K562 (cell line): ENCODE results near the gene NFATC3. TPM values are rescaled to one million over a fixed set of nuclear protein-coding genes. Genes with fewer than 3 reads are reported as not detected.

ENCODE experiments used
- CHD7 ChIP-seq: fragments of 200-600 bp; sonication (generic); IDR thresholded peaks from one replicate; pipeline ENCODE4 v1.6.1; 2012; ENCODE audit warnings: mild to moderate bottlenecking, low read depth, low read length, inconsistent platforms
- CREM ChIP-seq: IDR thresholded peaks from 2 replicates; pipeline ENCODE4 v1.6.1; 2014; ENCODE audit warnings: antibody characterized with exemption, low read depth
- HOXB6 ChIP-seq: fragments of 250-450 bp; sonication (Bioruptor Pico); IDR thresholded peaks from 2 replicates; pipeline ENCODE4 v1.5.1; 2022; ENCODE audit warnings: mild to moderate bottlenecking, borderline replicate concordance
- IFI16 ChIP-seq: fragments of 250-450 bp; sonication (Bioruptor Pico); IDR thresholded peaks from 2 replicates; pipeline ENCODE4 v2.1.2; 2022; ENCODE audit warnings: mild to moderate bottlenecking, inconsistent platforms
- NBN ChIP-seq: fragments of 450-650 bp; IDR thresholded peaks from 2 replicates; pipeline ENCODE4 v1.6.1; 2016; ENCODE audit warnings: low read depth, mild to moderate bottlenecking
- POLR2H ChIP-seq: IDR thresholded peaks from 2 replicates; pipeline ENCODE4 v1.6.1; 2016; ENCODE audit warnings: missing genetic modification characterization, low read depth, mild to moderate bottlenecking, control low read depth, missing compliant biosample characterization, moderate library complexity
- RB1 ChIP-seq: fragments of 450-650 bp; IDR thresholded peaks from 2 replicates; pipeline ENCODE4 v1.6.1; 2017; ENCODE audit warnings: low read depth, mild to moderate bottlenecking
- SOX6 ChIP-seq: fragments of 450-650 bp; IDR thresholded peaks from 2 replicates; pipeline ENCODE4 v1.6.1; 2014; ENCODE audit warnings: mild to moderate bottlenecking
- ZC3H11A ChIP-seq: IDR thresholded peaks from 2 replicates; pipeline ENCODE4 v1.6.1; 2012; ENCODE audit warnings: low read depth, low read length, improper control_type of control experiment
- ZNF282 ChIP-seq: sonication (generic); formaldehyde crosslinking; IDR thresholded peaks from 2 replicates; pipeline ENCODE4 v1.8.1; 2023; ENCODE audit warnings: missing genetic modification reagents
- ZNF561 ChIP-seq: fragments of 450-650 bp; formaldehyde crosslinking; conservative IDR thresholded peaks from 2 replicates; pipeline ENCODE4 v1.4.0; 2020; ENCODE audit warnings: mild to moderate bottlenecking, moderate library complexity
- ZNF586 ChIP-seq: fragments of 450-650 bp; formaldehyde crosslinking; conservative IDR thresholded peaks from 2 replicates; pipeline ENCODE4 v1.4.0; 2020; ENCODE audit warnings: mild to moderate bottlenecking, moderate library complexity
- ZNF717 ChIP-seq: fragments of 250-450 bp; sonication (Bioruptor Pico); IDR thresholded peaks from 2 replicates; pipeline ENCODE4 v1.5.0; 2021
- polyA plus RNA-seq, 8 experiments: library from polyadenylated mRNA; depleted of rRNA in 4 of 8; stranded (reverse) in 5 of 8; unstranded in 3 of 8; fragments of >200 nt; fragmentation: Nextera tagmentation in 2 of 8; fragmentation: Illumina TruSeq in 1 of 8; extraction: Ambion mirVana in 2 of 8; extraction: Trizol in 1 of 8; gene quantifications; 2 replicates each; pipeline versions ENCODE4 v1.2.1 to v1.2.3, GENCODE V29; 2011 to 2014; ENCODE audit warnings: inconsistent platforms in 1 of 8, missing spikeins in 1 of 8
- total RNA-seq, 7 experiments: library from RNA; depleted of rRNA in 6 of 7; stranded (reverse); fragments of >200 nt in 6 of 7; fragmentation: Illumina TruSeq in 2 of 7; extraction: Trizol in 2 of 7; gene quantifications; 2 replicates each; pipeline versions ENCODE4 v1.2.1 to v1.2.3, GENCODE V29; 2011 to 2021; ENCODE audit warnings: low replicate concordance in 1 of 7
- TF ChIP-seq, protein P1 (sequence below): fragments of 450-650 bp; IDR thresholded peaks from 2 replicates; pipeline ENCODE4 v1.6.1; 2017; ENCODE audit warnings: mild to moderate bottlenecking, moderate library complexity
- TF ChIP-seq, protein P2 (sequence below): IDR thresholded peaks from 2 replicates; pipeline ENCODE4 v1.6.1; 2011; ENCODE audit not compliant: insufficient read length; ENCODE audit errors: extremely low read depth

Gene NFATC3
- total and polyA plus RNA-seq, 9 of the 15 experiments (the other 6 are each of a cell fraction or from before 2014, with no cell fraction given), result 15.7 to 98.4 (median 59.4) TPM

- TF ChIP-seq CHD7, result no peak
- TF ChIP-seq, protein P1, sequence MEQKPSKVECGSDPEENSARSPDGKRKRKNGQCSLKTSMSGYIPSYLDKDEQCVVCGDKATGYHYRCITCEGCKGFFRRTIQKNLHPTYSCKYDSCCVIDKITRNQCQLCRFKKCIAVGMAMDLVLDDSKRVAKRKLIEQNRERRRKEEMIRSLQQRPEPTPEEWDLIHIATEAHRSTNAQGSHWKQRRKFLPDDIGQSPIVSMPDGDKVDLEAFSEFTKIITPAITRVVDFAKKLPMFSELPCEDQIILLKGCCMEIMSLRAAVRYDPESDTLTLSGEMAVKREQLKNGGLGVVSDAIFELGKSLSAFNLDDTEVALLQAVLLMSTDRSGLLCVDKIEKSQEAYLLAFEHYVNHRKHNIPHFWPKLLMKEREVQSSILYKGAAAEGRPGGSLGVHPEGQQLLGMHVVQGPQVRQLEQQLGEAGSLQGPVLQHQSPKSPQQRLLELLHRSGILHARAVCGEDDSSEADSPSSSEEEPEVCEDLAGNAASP, result no peak
- TF ChIP-seq SOX6, result peak; percentile 45; the same call in 1 of the 2 replicates
- TF ChIP-seq ZNF586 (CRISPR knock-in tag), result no peak
- TF ChIP-seq RB1, result peak; percentile 81
- TF ChIP-seq CREM, result peak; percentile 64
- peak; percentile 77 for TF ChIP-seq POLR2H (tag)
- TF ChIP-seq, protein P2, sequence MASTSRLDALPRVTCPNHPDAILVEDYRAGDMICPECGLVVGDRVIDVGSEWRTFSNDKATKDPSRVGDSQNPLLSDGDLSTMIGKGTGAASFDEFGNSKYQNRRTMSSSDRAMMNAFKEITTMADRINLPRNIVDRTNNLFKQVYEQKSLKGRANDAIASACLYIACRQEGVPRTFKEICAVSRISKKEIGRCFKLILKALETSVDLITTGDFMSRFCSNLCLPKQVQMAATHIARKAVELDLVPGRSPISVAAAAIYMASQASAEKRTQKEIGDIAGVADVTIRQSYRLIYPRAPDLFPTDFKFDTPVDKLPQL, result peak; percentile 22
- no peak for TF ChIP-seq IFI16 (CRISPR knock-in tag)
- TF ChIP-seq ZNF561, result 0 out of 2 replicates have a peak, but pooled peaks have one; percentile 5
- TF ChIP-seq HOXB6 (CRISPR knock-in tag), result no peak
- TF ChIP-seq ZNF717 (CRISPR knock-in tag), result no peak
- no peak for TF ChIP-seq ZNF282
- TF ChIP-seq NBN, result peak; percentile 61; the same call in 1 of the 2 replicates
- TF ChIP-seq ZC3H11A, result no peak
These were observed 489 bp upstream of the NFATC3 start (continued) for GRCh38 chr16:68084504-68085258.
